Fibroblast of skin of back (primary cell): ENCODE measurements around the gene MISP.

Experiments used
- DNase-seq: peaks from one replicate; pipeline ENCODE4 v3.0.0-alpha.2; 2013

MISP gene

GRCh38 chr19:811506-812048 is 60.7 kb downstream of the MISP start:
- no peak for DNase-seq

GRCh38 chr19:812049-812746 is 61.3 kb downstream of the MISP start:
- no peak for DNase-seq

- DNase-seq: no peak
These were observed 61.9 kb downstream of the MISP start for GRCh38 chr19:812747-813218.

- no peak for DNase-seq
These were observed 62.6 kb downstream of the MISP start for GRCh38 chr19:813219-814151.
